Kidney (tissue), 14 donors: ENCODE data around the gene LRBA. TPM values are rescaled to one million over a fixed set of nuclear protein-coding genes. Genes with fewer than 3 reads are reported as not detected.

Experiments used
- DNase-seq, 5 donors: peaks; one replicate each; pipeline ENCODE4 v3.0.0-alpha.2; 2013 to 2020
- FAIRE-seq: peaks from 2 replicates; lab custom pipeline; 2012; peaks lifted over from hg19 to GRCh38; lab: Jason Lieb, UNC
- H3K27ac ChIP-seq, 2 donors: one replicate each; pipeline ENCODE4 v1.7.0; 2013; ENCODE audit warnings: low read depth in 2 of 2, low read length in 2 of 2, inconsistent platforms in 1 of 2
- H3K27me3 ChIP-seq: one replicate; pipeline ENCODE4 v1.7.1; 2013; ENCODE audit warnings: low read length, inconsistent platforms; ENCODE audit not compliant: control insufficient read depth, insufficient read depth
- H3K36me3 ChIP-seq, 3 donors: one replicate each; pipeline versions ENCODE4 v1.7.0 to v1.7.1; 2013; ENCODE audit warnings: low read length in 3 of 3, control low read depth in 1 of 3, inconsistent platforms in 1 of 3; ENCODE audit not compliant: insufficient read depth in 3 of 3, control insufficient read depth in 2 of 3
- H3K4me1 ChIP-seq, 3 donors: one replicate each; pipeline versions ENCODE4 v1.7.0 to v1.7.1; 2013; ENCODE audit warnings: low read length in 3 of 3, inconsistent platforms in 1 of 3, low read depth in 1 of 3; ENCODE audit not compliant: control insufficient read depth in 2 of 3, insufficient read depth in 2 of 3
- H3K4me3 ChIP-seq, 3 donors: one replicate each; pipeline versions ENCODE4 v1.7.0 to v1.8.1; 2013; ENCODE audit warnings: low read length in 3 of 3, control low read depth in 1 of 3, inconsistent platforms in 1 of 3
- H3K9ac ChIP-seq, 3 donors: one replicate each; pipeline versions ENCODE4 v1.7.0 to v1.7.1; 2013; ENCODE audit warnings: low read length in 3 of 3, control low read depth in 1 of 3, inconsistent platforms in 1 of 3
- H3K9me3 ChIP-seq, 3 donors: one replicate each; pipeline versions ENCODE4 v1.7.0 to v1.7.1; 2013; ENCODE audit warnings: low read length in 3 of 3, control low read depth in 1 of 3, inconsistent platforms in 1 of 3; ENCODE audit not compliant: control insufficient read depth in 2 of 3, insufficient read depth in 1 of 3
- CTCF ChIP-seq: IDR thresholded peaks from 3 replicates; pipeline ENCODE4 v1.5.1; 2012; ENCODE audit warnings: mild to moderate bottlenecking, moderate library complexity, borderline replicate concordance; ENCODE audit not compliant: insufficient read depth; ENCODE audit errors: extremely low read depth
- intact Hi-C: fragments of 100-400 bp; cut with DNase I; formaldehyde crosslinking; loops from one replicate; pipeline ENCODE4 v1.11.1; 2022
- polyA plus RNA-seq: library from polyadenylated mRNA; stranded (reverse); fragments of 350-450 nt; fragmentation: Illumina TruSeq; extraction: RNeasy Lipid Tissue Mini Kit (QIAGEN cat#74804); gene quantifications from one replicate; pipeline ENCODE4 v1.2.3, GENCODE V29; 2014; ENCODE audit warnings: low read depth, low replicate concordance; ENCODE audit not compliant: insufficient read depth
- total RNA-seq: library from RNA; stranded (reverse); fragmentation: NEBNext Ultra II Directional; extraction: Animal tissue kit (Norgen Biotek cat#: 25700); gene quantifications from one replicate; pipeline ENCODE4 v1.2.1, GENCODE V29; 2021
- donor health status: control.
- donor health status: control.
- donor health status: control.
- donor health status: control.
- donor health status: control.
- donor health status: DM: yes; HTN: yes; CAD: no.
- donor health status: Normal renal cell carcinoma (clear cell type).

Gene LRBA
- total and polyA plus RNA-seq, 2 donors from 2014 or later: 20.3 to 76.7 TPM

- no peaks in the 10 kb centered on the region for H3K36me3 ChIP-seq
- H3K4me3 ChIP-seq: no peak overlapping the region
- DNase-seq: no peak
- no peak overlapping the region for H3K27ac ChIP-seq
- intact Hi-C loops: no loop called here
- no peaks in the 10 kb centered on the region for H3K27me3 ChIP-seq
- H3K9me3 ChIP-seq: no peaks in the 10 kb centered on the region
- no peak for TF ChIP-seq CTCF
- no peak for FAIRE-seq
- H3K9ac ChIP-seq: no peak overlapping the region
- H3K4me1 ChIP-seq: no peaks in the 10 kb centered on the region
Measured at GRCh38 chr4:151025759-151026158, 10.7 kb upstream of the LRBA start.

- Histone ChIP-seq H3K27ac (no peak overlapping the region), H3K9ac (no peak overlapping the region), H3K27me3 (no peaks in the 10 kb centered on the region), H3K4me1 (no peaks in the 10 kb centered on the region), H3K36me3 (no peaks in the 10 kb centered on the region), H3K4me3 (no peak overlapping the region), H3K9me3 (no peaks in the 10 kb centered on the region)
- TF ChIP-seq CTCF: no peak
- FAIRE-seq (no peak), DNase-seq (no peak)
- intact Hi-C loops: no loop called here
Measured at GRCh38 chr4:151022586-151022985, 7.5 kb upstream of the LRBA start.

DNA sequence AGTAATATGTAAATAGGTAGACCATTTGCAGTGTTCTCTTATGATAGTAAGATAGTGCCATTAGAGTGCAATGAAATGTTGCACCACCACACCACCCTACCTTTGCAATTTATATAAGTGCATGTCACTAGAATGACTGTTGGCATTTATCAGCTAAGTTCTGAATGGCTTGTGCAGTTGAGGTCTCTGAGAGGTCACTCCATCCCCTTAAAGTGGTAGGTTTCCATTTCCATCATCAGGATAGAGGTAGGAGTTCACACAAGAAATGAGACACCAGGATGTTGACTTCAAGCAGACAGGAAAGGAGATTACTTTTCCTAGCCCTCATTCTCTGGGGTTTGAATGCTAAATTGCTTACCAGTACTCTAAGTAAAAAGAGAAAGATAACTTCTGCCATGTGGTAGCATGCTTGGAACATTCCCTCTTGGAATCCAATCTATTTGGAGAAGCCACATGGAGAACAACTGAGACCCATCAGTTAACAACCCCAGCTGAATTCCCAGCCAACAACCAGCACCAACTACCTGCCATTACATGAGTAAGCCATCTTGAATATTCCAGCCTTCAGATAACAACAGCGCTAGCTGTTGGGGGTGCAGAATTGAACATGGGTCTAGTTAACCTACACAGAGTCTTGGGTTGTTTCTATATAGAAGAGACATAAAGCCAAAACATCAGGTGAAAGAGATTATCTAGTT is 6.7 kb upstream of the LRBA start:
- Histone ChIP-seq H3K27me3 (no peaks in the 10 kb centered on the region), H3K36me3 (no peaks in the 10 kb centered on the region), H3K9me3 (no peaks in the 10 kb centered on the region), H3K9ac (no peak overlapping the region), H3K4me3 (no peak overlapping the region), H3K4me1 (peaks cover 0 to under 1% (median 0%) of the 10 kb centered on the region in 3 donors), H3K27ac (no peak overlapping the region)
- intact Hi-C loops: no loop called here
- no peak for FAIRE-seq
- DNase-seq: no peak
- no peak for TF ChIP-seq CTCF
